Activated CD8-positive, alpha-beta memory T cell treated with anti-CD3 and anti-CD28 coated beads for 1 hour (primary cell): Measurements from ENCODE around the gene NID2.

Source experiments
- DNase-seq, 2 donors: peaks; one replicate each; pipeline ENCODE4 v3.0.0-alpha.2; 2020; ENCODE audit warnings: low read depth in 1 of 2; ENCODE audit errors: extremely low read depth in 1 of 2

The NID2 gene

DNA sequence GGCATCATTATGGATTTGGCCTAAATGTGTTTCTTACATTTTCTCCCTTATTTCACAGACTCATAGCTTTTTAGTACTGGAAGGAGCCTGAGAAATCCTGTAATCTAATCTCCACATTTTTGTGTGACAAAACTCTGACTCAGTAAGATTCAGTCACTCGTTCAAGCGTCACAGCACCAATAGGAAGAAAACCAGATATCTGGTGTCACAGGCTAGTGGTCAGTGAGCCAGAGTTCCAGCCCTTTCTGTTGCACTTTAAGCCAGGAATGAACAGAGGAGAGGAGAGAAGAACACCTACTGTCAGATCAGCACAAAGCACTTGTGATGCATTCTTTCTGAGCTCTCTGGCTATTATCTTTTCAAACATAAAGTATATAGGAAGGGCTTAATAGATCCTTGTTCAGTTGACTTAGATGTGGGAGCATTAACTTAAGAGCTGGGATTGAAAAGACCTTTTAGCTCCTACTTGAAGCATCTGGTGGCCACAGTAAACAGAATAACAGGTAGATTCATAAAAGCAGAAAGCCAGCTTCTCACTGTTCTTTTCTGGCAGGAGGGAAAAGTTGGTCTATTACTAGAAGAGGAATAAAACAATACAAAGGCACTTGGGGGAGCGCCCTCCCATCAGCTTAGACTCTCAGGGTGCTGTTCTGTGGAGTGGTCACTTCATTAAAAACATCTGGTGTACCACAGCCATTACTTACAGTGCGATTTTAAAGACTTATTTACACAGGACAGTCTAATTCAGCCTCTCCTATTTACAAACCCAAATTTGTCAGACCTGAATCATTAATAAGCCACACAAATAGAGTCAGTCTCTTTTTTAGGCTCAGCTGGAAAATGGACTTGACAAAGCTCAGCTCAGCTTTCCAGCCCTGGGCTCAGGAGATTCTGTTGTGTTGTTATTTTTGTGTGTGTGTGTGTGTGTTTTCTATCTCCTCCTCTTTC is 12.2 kb upstream of the NID2 start:
- no peak for DNase-seq

DNA sequence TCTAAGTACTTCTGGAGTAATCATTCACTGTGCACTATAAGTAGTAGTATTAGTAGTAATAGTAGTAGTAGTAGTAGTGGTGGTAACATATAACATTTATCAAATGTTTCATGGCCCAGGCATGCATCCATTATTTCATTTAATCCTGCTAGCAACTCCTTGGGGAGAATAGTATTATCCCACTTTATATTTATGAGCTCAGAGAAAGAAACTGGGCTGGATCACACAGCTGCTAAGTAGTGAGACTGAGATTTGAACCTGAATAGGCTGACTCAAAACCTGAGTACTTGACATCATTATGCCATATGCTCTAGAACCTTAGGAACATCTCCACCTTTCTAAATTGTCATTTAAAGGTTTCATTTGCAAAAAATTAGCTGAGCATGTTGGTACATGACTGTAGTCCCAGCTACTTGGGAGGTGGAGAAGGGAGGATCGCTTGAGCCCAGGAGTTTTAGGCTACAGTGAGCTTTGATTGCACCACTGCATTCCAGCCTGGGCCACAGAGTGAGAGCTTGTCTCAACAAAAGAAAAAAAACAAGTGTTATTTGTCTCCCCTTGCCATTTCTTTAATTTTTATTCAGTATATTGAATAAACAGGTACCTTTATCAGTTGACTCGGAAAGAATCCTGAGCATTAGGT is 11.4 kb upstream of the NID2 start:
- DNase-seq: no peak

DNA sequence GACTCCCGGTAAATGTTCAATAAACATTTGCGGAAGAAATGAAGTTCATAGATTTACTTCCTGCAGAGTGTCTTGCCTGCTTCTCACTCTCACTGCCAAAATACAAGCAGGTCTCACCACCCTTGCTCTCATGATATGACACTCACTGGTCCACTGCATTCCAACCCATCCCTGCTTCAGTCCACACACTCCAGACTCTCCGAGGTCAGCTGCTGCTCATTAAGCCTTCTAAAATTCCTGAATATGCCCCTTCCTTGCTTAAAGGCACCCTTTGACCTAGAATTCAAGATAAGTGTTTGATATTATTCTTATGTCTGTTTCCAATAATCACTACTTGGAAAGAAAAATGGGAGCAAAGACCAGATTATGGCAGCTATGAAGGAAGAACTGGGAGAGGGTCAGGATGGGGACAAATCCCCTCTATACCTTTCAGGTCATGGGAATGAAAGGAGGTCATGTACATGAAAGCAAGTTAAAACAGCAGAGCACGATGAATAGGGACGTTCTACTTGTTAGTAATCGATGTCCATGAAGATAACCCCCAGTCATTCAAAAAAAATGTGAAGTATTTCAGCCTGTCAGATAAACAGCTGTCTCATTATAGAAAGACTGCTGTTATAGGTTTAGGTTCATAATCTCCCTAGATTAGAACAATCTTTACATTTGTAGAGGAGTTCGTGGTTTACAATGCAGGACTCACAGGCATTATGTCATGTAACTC is 10.5 kb upstream of the NID2 start:
- DNase-seq: no peak

DNA sequence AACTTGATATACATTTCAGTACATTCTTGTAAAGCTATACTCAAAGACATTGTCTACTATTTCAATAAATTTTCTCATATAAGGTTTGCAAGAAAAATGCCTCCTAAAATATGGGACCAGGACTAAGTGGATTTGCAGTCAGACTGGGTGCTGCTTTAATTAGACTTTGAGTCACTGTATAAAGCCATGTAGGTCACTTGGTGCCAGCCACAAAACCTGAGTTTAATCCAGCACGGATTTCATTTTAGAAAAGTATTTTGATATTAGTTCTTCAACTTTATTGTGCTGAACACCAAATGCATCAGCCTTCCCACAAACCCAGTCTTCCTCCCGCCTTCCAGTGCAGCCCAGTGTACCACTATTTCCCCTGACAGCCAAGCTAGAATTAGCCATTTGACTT is 9.9 kb upstream of the NID2 start:
- DNase-seq: no peak

DNA sequence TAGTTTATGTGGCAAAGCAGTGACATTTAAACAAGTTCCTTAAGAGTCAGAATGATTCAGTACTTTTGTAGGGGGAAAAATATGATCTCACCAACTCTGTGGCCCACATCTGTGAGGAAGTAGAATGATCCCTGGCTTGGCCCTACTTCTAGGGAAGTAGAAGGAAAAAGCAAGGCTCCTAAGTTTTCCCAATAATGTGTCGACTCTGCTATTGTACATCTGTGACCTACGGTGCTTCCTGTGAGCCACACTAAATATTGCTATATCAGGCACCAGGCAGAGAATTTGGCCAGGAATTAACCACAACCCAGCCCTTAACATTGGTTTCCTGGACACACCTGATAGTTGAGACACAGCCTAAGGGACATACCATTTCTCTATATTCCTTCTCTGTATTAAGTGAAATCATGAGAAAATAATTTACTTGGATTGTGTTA is 9.3 kb upstream of the NID2 start:
- no peak for DNase-seq

DNA sequence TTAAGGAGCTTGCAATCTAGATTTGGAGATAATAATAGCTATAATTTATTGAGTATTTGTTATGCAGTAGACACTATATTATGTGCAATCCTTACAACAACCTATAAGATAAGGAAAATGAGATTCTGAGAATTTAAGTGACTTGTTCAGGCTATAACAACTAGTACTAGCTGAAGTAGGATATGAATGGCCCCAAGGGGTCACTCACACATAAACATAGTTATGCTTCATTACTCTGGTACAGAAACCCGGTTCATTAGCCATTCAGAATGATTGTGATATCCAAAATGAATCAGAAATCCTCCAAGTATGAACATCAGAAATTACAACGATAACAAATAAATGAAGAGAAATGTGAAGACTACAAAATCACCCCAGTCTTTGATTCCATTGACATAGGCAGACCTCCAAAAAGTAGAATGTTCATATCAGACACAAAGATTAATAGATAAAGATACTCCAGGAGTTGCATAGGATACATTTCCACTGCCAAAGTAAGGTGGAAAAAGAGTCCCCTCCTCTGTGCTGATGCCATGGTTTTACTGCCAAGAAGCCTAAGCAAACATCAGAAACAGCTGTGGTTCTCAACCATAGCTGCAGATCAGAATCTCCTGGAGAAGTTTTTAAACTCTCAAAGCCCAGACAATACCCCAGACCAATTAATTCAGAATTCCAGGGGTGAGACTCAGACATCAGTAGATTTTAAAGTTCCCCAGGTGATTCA is 8.6 kb upstream of the NID2 start:
- DNase-seq: no peak

DNA sequence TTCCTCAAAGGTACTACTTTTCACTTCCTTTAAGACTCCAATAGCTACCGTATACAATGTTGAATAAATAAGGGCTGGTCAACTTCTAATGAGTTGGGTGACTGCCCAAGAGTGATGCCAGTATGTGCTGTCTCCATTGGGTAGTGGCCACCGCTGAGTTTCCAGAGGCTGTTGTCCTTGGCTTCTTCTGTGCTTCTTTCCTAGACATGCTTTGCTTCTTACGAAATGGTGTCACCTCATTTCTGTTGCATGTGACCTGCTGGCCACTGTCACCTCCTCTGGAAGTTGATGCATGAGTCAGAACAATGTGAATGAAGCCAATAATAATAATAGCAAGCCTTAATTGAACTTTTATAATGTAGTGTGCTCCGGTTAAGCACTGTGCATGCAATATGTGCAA is 7.5 kb upstream of the NID2 start:
- DNase-seq: no peak

DNA sequence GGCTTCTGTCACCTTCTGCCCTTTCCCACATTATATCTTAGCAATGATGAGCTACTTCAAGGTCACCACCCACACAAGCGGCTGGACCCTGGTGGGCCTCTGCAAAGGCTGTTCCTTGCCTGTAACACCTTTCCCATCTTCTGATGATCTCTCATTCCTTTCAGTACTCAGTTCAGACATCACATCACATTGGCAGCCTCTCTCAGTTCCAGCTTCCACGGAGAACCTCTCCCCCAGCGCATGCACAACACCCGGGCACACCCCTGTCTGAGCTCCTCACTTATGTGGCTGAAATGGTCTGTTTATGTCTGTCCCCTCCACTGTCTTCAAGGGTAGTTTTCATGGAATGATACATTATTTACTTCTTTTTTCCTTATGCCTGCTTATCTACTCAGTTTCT is 6.5 kb upstream of the NID2 start:
- DNase-seq: no peak

DNA sequence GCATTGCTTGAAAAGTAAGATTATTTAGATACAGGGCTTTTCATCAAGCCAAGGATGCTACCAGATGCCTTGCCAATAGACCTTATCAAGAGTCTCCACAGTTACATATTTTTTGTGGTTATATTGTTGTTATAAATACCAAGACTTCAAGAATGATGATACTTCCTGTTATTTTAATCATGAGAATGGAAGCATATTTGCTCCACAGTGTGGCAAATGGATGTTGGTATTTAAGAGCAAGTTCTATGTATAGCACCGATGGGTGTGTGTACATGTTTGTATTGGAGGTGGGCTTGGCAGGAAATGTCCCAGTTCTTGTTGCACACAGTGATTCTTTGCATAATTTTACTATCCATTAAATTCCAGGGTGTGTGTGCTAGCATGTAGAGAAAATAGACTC is 4.4 kb upstream of the NID2 start:
- no peak for DNase-seq

DNA sequence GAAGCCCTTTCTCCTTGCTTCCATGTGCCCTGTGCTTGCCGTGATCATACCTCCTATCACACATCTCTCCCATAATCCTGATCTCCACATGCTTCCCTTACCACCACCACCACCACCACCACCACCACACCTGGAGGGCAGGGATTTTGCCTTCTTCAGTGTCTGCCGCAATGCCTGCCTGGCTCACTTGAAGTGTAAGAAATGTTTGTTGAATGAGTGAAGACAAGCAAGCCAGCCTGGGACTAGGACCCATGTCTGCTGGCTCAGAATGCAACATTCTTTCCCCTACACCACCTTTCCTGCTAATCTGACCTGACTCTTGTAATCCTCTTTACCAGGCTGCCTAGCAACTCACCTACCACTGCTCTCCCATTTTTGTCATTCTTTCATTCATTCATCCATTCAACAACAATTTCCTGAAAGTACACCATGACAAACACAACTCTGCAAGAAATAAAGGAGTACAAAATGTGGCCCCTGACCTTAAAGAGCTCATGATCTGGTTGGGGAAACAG is 3.5 kb upstream of the NID2 start:
- no peak for DNase-seq

DNA sequence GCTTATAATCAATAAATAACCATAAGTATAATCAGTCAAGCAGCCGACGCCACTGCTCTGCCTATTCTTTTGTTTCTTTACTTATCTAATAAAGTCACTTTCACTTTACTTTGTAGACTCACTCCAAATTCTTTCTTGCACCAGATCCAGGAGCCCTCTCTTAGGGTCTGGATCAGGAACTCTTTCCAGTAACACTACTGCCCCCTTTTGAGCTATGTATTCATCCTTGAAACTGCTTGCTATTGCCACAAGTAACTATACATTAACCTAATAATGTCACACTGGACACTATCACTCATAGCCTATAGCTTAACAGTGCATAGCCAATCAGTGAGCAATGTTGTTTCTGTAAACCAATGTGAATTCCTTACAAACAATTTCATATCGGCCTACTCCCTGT is 2.8 kb upstream of the NID2 start:
- DNase-seq: no peak

DNA sequence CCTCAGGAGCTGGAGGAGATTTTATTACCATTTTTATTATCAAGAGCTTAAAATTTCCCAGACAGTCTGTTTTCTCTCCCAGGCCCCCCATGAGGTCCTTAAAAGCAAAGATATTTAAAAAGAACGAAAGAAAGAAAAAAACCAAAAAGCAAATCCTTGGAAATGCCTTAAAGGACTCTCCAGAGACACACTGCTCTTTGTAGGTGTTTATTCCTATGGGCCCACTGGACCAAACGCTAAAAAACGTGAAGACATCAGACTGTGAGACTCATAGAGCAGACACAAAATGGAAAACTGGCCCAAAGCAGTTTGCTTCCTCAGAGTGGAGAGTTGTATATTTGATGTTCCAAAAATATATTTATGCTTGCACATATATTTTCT is 1.2 kb upstream of the NID2 start:
- no peak for DNase-seq

DNA sequence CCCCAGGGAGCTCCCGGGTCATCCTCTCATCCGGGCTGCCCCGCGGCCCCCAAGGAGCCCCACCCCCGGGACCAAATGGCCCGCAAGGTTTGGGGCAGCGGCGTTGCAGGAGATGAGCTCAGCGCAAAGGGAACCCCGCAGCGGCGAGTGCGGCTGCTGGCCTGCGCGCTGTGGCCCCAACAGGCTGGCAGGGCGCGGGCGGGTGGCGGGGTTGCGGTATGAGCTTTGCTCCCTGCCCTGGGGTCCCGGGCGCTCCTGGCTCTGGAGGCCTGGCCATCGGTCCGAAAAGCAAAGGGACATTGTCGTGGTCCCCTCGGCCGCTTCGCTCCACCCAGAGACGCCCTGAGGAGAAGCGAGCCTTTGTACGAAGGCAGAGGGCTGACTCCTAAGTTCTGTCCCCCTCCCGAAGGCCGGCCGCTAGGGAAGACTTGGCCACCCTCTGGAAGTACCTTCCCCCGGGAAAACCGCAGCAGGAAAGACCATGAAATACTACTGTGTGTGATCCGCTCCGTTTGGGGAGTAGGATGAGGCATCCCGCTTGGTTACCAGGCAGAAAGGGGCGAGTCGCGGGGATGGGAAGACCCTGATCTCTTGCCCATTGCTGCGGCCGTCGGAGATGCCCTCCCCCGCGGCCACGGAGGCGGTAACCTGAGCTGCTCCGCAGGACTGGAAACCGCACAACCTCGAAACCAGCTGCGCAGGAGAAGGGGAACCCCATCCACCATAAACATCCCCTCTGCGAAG is 620 bp upstream of the NID2 start:
- DNase-seq: no peak

DNA sequence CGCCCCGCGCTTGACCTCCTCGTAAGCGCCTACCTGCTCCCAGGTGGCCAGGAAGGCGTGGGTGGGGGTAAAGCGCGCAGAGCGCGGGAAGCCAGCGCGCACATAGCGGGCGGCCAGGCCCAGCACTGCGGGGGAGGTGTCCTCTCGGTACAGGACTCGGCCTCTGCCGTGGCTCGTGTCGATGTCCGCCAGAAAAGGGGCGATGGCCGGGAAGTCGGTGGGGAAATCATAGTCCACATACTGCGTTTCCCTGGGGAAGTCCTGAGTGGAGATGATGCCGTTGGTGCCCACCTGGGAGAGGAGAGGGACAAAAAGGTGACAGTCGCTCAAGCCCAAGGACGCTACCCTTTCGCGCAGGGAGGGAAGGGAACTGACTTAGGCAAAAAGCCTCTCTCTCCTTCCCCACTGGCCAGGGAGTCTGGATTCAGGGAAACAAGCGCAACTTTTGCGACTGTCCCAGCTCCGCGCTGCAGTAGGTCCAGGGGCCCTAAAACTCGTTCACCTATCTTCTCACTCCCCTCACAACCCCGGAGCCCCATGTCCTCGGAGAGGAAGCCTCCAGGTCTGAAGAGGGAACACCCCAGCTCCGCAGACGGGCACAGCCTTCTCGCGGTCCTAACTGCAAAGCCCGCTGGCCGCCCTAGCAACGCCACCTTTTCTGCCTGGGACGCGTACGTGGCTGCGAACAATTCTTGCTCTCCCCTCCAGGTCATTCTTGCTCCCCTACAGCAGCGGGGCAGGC is 815 bp downstream of the NID2 start:
- DNase-seq: no peak

DNA sequence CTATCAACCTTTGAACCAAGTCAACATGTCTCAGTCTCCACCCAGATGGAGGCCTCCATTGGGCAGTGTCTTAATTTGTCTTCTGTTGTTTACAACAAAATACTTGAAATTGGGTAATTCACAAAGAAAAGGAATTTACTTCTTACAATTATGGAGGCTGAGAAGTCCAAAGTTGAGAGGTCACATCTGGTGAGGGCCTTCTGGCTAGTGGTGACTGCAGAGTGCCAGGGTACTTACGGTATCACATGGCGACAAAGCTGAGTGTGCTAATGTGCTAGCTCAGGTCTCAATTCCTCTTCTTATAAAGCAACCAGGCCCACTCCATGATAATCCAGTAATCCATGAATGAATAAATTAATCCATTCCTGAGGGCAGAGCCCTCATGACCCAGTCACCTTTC is 4.7 kb downstream of the NID2 start:
- no peak for DNase-seq

DNA sequence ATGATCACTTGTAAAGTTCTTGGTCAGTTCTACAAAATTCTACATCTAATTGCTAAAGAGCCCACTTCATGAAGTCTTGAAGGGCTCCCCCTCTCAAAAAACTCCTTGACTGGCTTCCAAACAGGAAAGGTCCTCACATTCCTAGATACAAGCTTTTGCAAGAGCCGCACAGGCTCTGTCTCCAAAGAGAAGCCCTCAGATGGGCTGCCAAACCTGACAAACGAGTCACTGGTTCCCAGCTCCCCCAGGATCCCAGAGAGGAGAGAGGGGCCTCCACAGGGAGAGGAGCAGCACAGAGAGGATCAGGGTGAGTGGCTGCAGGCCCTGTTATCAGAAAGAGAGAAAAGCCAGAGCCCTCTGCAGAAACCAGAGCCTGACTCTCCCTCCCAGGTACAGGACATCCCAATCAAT is 5.8 kb downstream of the NID2 start:
- no peak for DNase-seq

DNA sequence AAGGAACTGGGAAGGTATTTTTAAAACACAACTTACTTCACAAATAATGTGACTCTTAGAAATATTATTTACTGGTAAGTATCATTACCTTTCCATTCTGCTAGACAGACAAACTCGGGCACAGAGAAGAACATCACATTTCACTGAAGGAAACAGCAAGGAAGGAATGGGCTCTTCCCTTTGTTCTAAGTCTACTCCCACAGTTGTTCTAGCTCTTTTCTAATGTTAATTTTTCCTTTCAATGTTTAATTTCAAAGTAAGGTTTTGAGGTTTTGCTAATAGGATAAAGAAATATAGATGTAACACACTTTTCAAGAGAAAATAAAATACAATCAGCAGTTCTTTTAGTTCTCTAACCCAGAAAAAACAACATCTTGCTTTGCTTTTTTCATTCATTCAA is 7.0 kb downstream of the NID2 start:
- DNase-seq: no peak

DNA sequence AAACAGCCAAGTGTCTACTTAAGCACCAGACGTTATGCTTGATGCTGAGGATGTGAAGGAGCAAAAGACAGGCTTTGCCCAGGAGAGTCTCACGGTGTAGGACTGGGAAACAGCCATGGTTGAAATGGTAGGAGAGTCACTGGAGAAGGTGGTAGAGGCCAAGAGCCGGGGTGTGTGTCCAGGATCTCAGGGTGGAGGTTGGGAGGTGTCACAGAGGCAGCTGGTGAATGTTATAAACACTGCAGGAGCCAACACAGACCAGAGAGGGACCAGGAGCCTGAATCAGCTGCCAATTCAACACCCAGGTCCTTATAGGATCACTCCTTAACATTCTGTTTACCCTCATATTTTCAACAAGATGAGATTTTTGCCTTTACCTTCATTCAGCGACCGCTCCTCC is 7.5 kb downstream of the NID2 start:
- no peak for DNase-seq

DNA sequence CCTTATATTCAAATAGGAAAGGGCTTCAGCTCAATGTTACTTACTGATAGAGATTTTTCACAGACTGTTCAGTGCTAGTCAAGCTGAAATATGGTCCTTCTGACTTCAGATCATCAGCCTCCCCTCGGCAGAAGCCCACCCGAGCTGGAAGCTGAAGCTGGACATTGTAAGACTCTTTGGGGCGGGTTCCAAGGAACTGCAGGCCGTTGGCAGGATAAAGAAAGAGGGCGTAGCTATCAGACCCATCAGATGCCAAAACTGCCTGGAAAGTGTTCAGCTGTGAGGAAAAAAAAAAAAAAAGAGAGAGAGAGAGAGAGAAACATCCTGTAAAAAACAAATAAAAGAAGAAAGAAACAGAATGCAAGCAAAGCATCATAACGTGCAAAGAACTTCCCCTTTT is 8.8 kb downstream of the NID2 start:
- DNase-seq: no peak

DNA sequence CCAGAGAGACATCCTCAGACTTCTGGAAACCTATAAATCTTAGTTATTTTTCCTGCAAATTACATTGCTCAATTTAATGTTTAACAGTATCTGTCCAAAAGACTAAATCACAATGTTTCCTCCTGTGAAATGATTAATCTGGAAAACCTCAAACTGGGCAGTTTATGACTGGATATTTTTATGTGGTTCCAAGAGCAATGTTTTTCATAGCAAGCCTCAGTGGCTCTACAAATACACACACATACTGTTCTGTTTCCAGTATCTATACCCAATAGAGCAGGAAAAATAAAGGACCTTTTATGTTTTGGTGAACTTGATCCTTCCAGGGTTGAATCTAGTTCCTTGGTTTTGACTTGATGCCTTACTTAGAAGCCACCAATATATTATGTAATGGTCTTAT is 9.2 kb downstream of the NID2 start:
- DNase-seq: no peak
